Measurements from ENCODE around the gene ZNF148.

The ZNF148 gene

GRCh38 chr3:125185805-125186204 lies 189.3 kb downstream of the ZNF148 start:
- DNase-seq: no peak

GRCh38 chr3:125179884-125180240 lies 195.3 kb downstream of the ZNF148 start:
- no peak for DNase-seq

GRCh38 chr3:125179143-125179883 lies 195.8 kb downstream of the ZNF148 start:
- DNase-seq: no peak

GRCh38 chr3:125177746-125178145 lies 197.4 kb downstream of the ZNF148 start:
- DNase-seq: no peak

Data from NCI-H2081 treated with DMSO at 0.1 percent for 48 hours (cell line).